Measurements from ENCODE around the gene DBNDD2. TPM values are rescaled to one million over a fixed set of nuclear protein-coding genes. Genes with fewer than 3 reads are reported as not detected.

The DBNDD2 gene
- total RNA-seq, 6 experiments from 2014 or later, result 2.3 to 5.3 (median 3.3) TPM

DNA sequence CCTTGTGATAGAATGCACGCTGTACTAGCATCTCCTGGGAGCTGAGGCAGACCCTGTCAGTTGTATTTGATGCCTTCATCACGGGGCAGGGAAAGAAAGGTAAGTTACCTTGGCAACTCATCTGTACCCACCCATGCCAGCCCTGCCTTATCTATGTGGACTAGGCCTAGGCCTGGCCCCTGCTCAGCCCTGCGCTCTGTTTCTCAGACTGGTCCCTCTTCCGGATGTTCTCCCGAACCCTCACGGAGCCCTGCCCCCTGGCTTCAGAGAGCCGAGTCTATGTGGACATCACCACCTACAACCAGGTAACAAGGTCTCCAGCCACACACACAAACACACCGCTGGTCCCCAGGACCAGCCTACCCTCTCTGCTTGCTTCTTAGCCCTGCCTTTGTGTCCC is 12.0 kb downstream of the DBNDD2 start:
- no peaks in the 10 kb centered on the region for H3K27me3 ChIP-seq
- H3K27ac ChIP-seq, result no peak overlapping the region
- peaks cover 0 to 42% (median 22%) of the 10 kb centered on the region in 4 donors for H3K36me3 ChIP-seq
- peaks cover 0 to 21% (median 5%) of the 10 kb centered on the region in 4 donors for H3K4me1 ChIP-seq
- H3K9me3 ChIP-seq, result no peaks in the 10 kb centered on the region
- ATAC-seq, result no peak
- TF ChIP-seq POLR2A (IDR thresholded peaks at IDR 0.05), result no peak
- TF ChIP-seq, protein P1, sequence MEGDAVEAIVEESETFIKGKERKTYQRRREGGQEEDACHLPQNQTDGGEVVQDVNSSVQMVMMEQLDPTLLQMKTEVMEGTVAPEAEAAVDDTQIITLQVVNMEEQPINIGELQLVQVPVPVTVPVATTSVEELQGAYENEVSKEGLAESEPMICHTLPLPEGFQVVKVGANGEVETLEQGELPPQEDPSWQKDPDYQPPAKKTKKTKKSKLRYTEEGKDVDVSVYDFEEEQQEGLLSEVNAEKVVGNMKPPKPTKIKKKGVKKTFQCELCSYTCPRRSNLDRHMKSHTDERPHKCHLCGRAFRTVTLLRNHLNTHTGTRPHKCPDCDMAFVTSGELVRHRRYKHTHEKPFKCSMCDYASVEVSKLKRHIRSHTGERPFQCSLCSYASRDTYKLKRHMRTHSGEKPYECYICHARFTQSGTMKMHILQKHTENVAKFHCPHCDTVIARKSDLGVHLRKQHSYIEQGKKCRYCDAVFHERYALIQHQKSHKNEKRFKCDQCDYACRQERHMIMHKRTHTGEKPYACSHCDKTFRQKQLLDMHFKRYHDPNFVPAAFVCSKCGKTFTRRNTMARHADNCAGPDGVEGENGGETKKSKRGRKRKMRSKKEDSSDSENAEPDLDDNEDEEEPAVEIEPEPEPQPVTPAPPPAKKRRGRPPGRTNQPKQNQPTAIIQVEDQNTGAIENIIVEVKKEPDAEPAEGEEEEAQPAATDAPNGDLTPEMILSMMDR (IDR thresholded peaks at IDR 0.05), result no peak
- no peak overlapping the region for H3K4me3 ChIP-seq
- DNase-seq, result no peak
- WGBS (ENCODE audit: insufficient coverage, low coverage, low lambda C conversion rate, missing lambda C conversion rate), result 77% methylated on average over 2 of the region's 8 CpGs
- intact Hi-C loops (cut with DNase I), result loop anchor here in 1 of 2 donors (10.0 kb wide), 1 partner anchor 45 kb away; the partner anchor contains the start of gene TP53TG5

DNA sequence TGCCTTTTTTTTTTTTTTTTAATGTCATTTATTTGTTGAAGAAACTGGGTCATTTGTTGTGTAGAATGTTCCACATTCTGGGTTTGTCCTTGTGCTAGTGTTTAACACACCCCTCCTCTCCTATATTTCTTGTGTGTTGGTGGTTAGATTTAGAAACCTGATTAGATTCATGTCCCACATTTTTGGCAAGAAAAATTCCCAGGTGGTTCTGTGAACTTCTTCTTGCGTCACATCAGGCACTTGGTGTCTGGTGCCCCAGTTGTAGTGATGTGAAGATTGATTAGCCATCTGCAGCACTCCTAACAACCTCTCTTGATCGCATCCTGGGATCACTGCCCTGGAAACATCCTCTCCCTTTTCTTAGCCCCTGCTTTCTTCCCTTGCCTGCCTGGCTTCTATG is 15.6 kb downstream of the DBNDD2 start:
- no peak overlapping the region for H3K4me3 ChIP-seq
- no peak overlapping the region for H3K27ac ChIP-seq
- no peak for DNase-seq
- no peak for ATAC-seq
- intact Hi-C loops (cut with DNase I), result loop anchor here in 1 of 2 donors (10.0 kb wide), 1 partner anchor 49 kb away; the partner anchor contains the start of gene TP53TG5
- H3K9me3 ChIP-seq, result no peaks in the 10 kb centered on the region
- no peaks in the 10 kb centered on the region for H3K27me3 ChIP-seq
- H3K4me1 ChIP-seq, result peaks cover 0 to 8% (median 3%) of the 10 kb centered on the region in 4 donors
- 100% methylated on average over 2 of the region's 2 CpGs for WGBS (ENCODE audit: insufficient coverage, low coverage, low lambda C conversion rate, missing lambda C conversion rate)
- peaks cover 0 to 48% (median 22%) of the 10 kb centered on the region in 4 donors for H3K36me3 ChIP-seq
- TF ChIP-seq, protein P1 (IDR thresholded peaks at IDR 0.05), result no peak

DNA sequence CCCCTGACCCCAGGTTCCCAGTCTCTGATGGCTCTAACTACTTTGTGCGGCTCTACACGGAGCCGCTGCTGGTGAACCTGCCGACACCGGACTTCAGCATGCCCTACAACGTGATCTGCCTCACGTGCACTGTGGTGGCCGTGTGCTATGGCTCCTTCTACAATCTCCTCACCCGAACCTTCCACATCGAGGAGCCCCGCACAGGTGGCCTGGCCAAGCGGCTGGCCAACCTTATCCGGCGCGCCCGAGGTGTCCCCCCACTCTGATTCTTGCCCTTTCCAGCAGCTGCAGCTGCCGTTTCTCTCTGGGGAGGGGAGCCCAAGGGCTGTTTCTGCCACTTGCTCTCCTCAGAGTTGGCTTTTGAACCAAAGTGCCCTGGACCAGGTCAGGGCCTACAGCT is 17.5 kb downstream of the DBNDD2 start:
- no peak overlapping the region for H3K27ac ChIP-seq
- no peaks in the 10 kb centered on the region for H3K27me3 ChIP-seq
- intact Hi-C loops (cut with DNase I), result loop anchor here in 1 of 2 donors (10.0 kb wide), 1 partner anchor 51 kb away; the partner anchor contains the start of gene TP53TG5
- no peaks in the 10 kb centered on the region for H3K4me1 ChIP-seq
- ATAC-seq, result no peak
- no CpG with 5 or more reads among the region's 17 CpGs for WGBS (ENCODE audit: insufficient coverage, low coverage, low lambda C conversion rate, missing lambda C conversion rate)
- no peak overlapping the region for H3K4me3 ChIP-seq
- H3K9me3 ChIP-seq, result no peaks in the 10 kb centered on the region
- H3K36me3 ChIP-seq, result peaks cover 0 to 38% (median 17%) of the 10 kb centered on the region in 4 donors
- TF ChIP-seq POLR2A (IDR thresholded peaks at IDR 0.05), result no peak
- TF ChIP-seq, protein P1 (IDR thresholded peaks at IDR 0.05), result no peak
- no peak for DNase-seq

DNA sequence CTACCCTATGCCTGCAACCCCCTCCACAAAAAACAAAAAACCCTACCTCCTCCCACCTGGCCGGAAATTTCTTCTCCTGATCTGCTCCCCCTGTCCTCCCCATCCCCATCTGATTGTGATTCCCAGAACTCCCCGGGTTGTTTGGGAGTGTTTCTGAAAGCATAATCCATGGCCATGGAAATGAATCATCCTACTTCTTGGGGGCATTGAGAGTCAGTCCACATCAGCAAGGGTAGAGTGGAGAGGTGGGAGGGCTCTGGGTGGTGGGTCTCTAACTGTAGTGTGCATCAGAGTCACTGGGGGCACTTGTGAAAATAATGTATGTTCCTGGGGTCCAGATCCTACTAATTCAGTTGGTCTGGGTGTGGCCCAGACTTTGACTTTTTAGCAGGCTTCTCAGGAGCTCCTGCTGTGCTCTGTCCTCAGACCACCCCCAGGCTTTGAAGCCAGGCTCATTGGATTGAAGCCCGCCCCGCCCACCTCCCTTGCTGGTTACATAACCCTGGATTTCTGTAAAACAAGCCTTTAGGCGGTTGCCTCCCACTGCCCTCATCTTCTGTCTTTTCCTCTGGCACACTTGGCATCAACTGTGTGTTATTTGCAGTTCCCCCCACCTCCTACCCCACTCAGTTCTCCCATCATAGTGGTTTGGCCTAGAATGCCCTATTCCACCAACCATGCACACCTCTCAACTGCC is 18.4 kb downstream of the DBNDD2 start:
- Histone ChIP-seq H3K36me3 (peaks cover 0 to 29% (median 11%) of the 10 kb centered on the region in 4 donors), H3K4me3 (no peak overlapping the region), H3K27ac (no peak overlapping the region), H3K27me3 (no peaks in the 10 kb centered on the region), H3K4me1 (no peaks in the 10 kb centered on the region), H3K9me3 (no peaks in the 10 kb centered on the region)
- TF ChIP-seq, protein P1 (IDR thresholded peaks at IDR 0.05), result no peak
- no peak for TF ChIP-seq POLR2A (IDR thresholded peaks at IDR 0.05)
- DNase-seq (no peak), ATAC-seq (no peak)
- WGBS (ENCODE audit: insufficient coverage, low coverage, low lambda C conversion rate, missing lambda C conversion rate), result 81% methylated on average over 2 of the region's 5 CpGs
- intact Hi-C loops (cut with DNase I), result loop anchor here in 1 of 2 donors (10.0 kb wide), 1 partner anchor 52 kb away; the partner anchor contains the start of gene TP53TG5
